Trophoblast cell (in vitro differentiated cells and primary cell): Measurements from ENCODE around the gene RPF1.

Experiments used
- DNase-seq, 2 donors: peaks; one replicate each; pipeline ENCODE4 v3.0.0-alpha.2; 2016
- H2AFZ ChIP-seq: 2 replicates; pipeline ENCODE4 v1.6.1; 2013; ENCODE audit warnings: low read length, moderate library complexity, mild to moderate bottlenecking; ENCODE audit not compliant: insufficient read depth, poor library complexity
- H2AK5ac ChIP-seq: 2 replicates; pipeline ENCODE4 v1.6.1; 2013; ENCODE audit warnings: mild to moderate bottlenecking, low read length
- H2BK120ac ChIP-seq: 2 replicates; pipeline ENCODE4 v1.6.1; 2013; ENCODE audit warnings: low read length, mild to moderate bottlenecking, moderate library complexity; ENCODE audit not compliant: insufficient read depth, poor library complexity
- H2BK12ac ChIP-seq: 2 replicates; pipeline ENCODE4 v1.6.1; 2013; ENCODE audit warnings: mild to moderate bottlenecking, low read length, moderate library complexity
- H2BK5ac ChIP-seq: 2 replicates; pipeline ENCODE4 v1.6.1; 2013; ENCODE audit warnings: low read length, low read depth, moderate library complexity, mild to moderate bottlenecking; ENCODE audit not compliant: poor library complexity
- H3K14ac ChIP-seq: 2 replicates; pipeline ENCODE4 v1.6.1; 2013; ENCODE audit warnings: mild to moderate bottlenecking, low read length
- H3K18ac ChIP-seq: 2 replicates; pipeline ENCODE4 v1.6.1; 2013; ENCODE audit warnings: mild to moderate bottlenecking, low read length
- H3K23ac ChIP-seq: 2 replicates; pipeline ENCODE4 v1.6.1; 2013; ENCODE audit warnings: low read length
- H3K27ac ChIP-seq: 2 replicates; pipeline ENCODE4 v1.5.1; 2013; ENCODE audit warnings: low read depth, mild to moderate bottlenecking, inconsistent platforms, low read length, moderate library complexity
- H3K27me3 ChIP-seq: 2 replicates; pipeline ENCODE4 v1.6.1; 2013; ENCODE audit warnings: inconsistent platforms, mild to moderate bottlenecking, low read length, moderate library complexity; ENCODE audit not compliant: insufficient read depth
- H3K36me3 ChIP-seq, 2 experiments: 1 replicate in 1 of 2; 2 replicates in 1 of 2; pipeline ENCODE4 v1.6.1; 2013; ENCODE audit warnings: low read length in 2 of 2, mild to moderate bottlenecking in 2 of 2, moderate library complexity in 1 of 2; ENCODE audit not compliant: insufficient read depth in 2 of 2, control insufficient read depth in 1 of 2
- H3K4ac ChIP-seq: 2 replicates; pipeline ENCODE4 v1.6.1; 2013; ENCODE audit warnings: low read depth, mild to moderate bottlenecking, low read length, moderate library complexity
- H3K4me1 ChIP-seq, 2 experiments: 1 replicate in 1 of 2; 2 replicates in 1 of 2; pipeline ENCODE4 v1.6.1; 2013; ENCODE audit warnings: low read length in 2 of 2, mild to moderate bottlenecking in 2 of 2, moderate library complexity in 1 of 2; ENCODE audit not compliant: insufficient read depth in 2 of 2, control insufficient read depth in 1 of 2
- H3K4me2 ChIP-seq: 2 replicates; pipeline ENCODE4 v1.6.1; 2013; ENCODE audit warnings: inconsistent platforms, mild to moderate bottlenecking, low read length, moderate library complexity
- H3K4me3 ChIP-seq: 2 replicates; pipeline ENCODE4 v1.5.1; 2013; ENCODE audit warnings: mild to moderate bottlenecking, low read depth, low read length, inconsistent platforms
- H3K79me1 ChIP-seq: one replicate; pipeline ENCODE4 v1.6.1; 2013; ENCODE audit warnings: low read length
- H3K79me2 ChIP-seq: 2 replicates; pipeline ENCODE4 v1.6.1; 2013; ENCODE audit warnings: low read length, mild to moderate bottlenecking; ENCODE audit not compliant: control insufficient read depth, insufficient read depth, poor library complexity
- H3K9ac ChIP-seq: 2 replicates; pipeline ENCODE4 v1.6.1; 2013; ENCODE audit warnings: mild to moderate bottlenecking, low read length
- H3K9me3 ChIP-seq: 2 replicates; pipeline ENCODE4 v1.6.1; 2013; ENCODE audit warnings: low read depth, mild to moderate bottlenecking, control low read depth, inconsistent platforms, low read length; ENCODE audit not compliant: insufficient read depth
- H4K12ac ChIP-seq: 2 replicates; pipeline ENCODE4 v1.6.1; 2013; ENCODE audit warnings: low read depth, mild to moderate bottlenecking, low read length, moderate library complexity
- H4K8ac ChIP-seq: 2 replicates; pipeline ENCODE4 v1.6.1; 2013; ENCODE audit warnings: low read depth, mild to moderate bottlenecking, low read length, moderate library complexity
- H4K91ac ChIP-seq: one replicate; pipeline ENCODE4 v1.6.1; 2013; ENCODE audit warnings: low read depth, mild to moderate bottlenecking, low read length, moderate library complexity
- WGBS: extraction: QIAGEN DNeasy Blood & Tissue Kit; methylation state at CpG from one replicate; pipeline ENCODE4 v1.1.7; 2013; ENCODE audit warnings: missing lambda C conversion rate; ENCODE audit not compliant: insufficient read length, insufficient coverage; ENCODE audit errors: extremely low coverage; 5-methylcytosine and 5-hydroxymethylcytosine counted together

Gene RPF1

GRCh38 chr1:84524590-84524989, 45.5 kb downstream of the RPF1 start:
- H3K79me1 ChIP-seq, result no peaks in the 10 kb centered on the region
- H3K79me2 ChIP-seq, result no peaks in the 10 kb centered on the region
- no peaks in the 10 kb centered on the region for H3K27me3 ChIP-seq
- no peak overlapping the region for H3K4ac ChIP-seq
- no peak overlapping the region for H3K4me2 ChIP-seq
- H3K9me3 ChIP-seq, result no peaks in the 10 kb centered on the region
- H3K18ac ChIP-seq, result no peak overlapping the region
- H3K36me3 ChIP-seq, result no peaks in the 10 kb centered on the region
- no peak overlapping the region for H2BK120ac ChIP-seq
- no peaks in the 10 kb centered on the region for H3K4me1 ChIP-seq
- no peak overlapping the region for H4K12ac ChIP-seq
- DNase-seq, result no peak
- H3K14ac ChIP-seq, result no peak overlapping the region
- no peak overlapping the region for H3K4me3 ChIP-seq
- no peak overlapping the region for H4K8ac ChIP-seq
- H3K9ac ChIP-seq, result no peak overlapping the region
- no peak overlapping the region for H3K23ac ChIP-seq
- H2AK5ac ChIP-seq, result no peak overlapping the region
- no peak overlapping the region for H4K91ac ChIP-seq
- no peak overlapping the region for H2BK5ac ChIP-seq
- H2AFZ ChIP-seq, result no peak overlapping the region
- H2BK12ac ChIP-seq, result no peak overlapping the region
- no peak overlapping the region for H3K27ac ChIP-seq

- DNase-seq, result no peak
- Histone ChIP-seq H3K4me3 (no peak overlapping the region), H4K12ac (no peak overlapping the region), H3K4me1 (no peaks in the 10 kb centered on the region), H3K4me2 (no peak overlapping the region), H3K14ac (no peak overlapping the region), H3K36me3 (no peaks in the 10 kb centered on the region), H3K79me2 (no peaks in the 10 kb centered on the region), H3K18ac (no peak overlapping the region), H3K27ac (no peak overlapping the region), H3K9ac (no peak overlapping the region), H2AK5ac (no peak overlapping the region), H3K79me1 (no peaks in the 10 kb centered on the region), H3K27me3 (no peaks in the 10 kb centered on the region), H2BK120ac (no peak overlapping the region), H3K23ac (no peak overlapping the region), H2BK5ac (no peak overlapping the region), H4K8ac (no peak overlapping the region), H3K9me3 (no peaks in the 10 kb centered on the region), H4K91ac (no peak overlapping the region), H2AFZ (no peak overlapping the region), H2BK12ac (no peak overlapping the region), H3K4ac (no peak overlapping the region)
- no CpG with 5 or more reads among the region's 1 CpG for WGBS
Measured at GRCh38 chr1:84525779-84526178, 46.7 kb downstream of the RPF1 start.

DNA sequence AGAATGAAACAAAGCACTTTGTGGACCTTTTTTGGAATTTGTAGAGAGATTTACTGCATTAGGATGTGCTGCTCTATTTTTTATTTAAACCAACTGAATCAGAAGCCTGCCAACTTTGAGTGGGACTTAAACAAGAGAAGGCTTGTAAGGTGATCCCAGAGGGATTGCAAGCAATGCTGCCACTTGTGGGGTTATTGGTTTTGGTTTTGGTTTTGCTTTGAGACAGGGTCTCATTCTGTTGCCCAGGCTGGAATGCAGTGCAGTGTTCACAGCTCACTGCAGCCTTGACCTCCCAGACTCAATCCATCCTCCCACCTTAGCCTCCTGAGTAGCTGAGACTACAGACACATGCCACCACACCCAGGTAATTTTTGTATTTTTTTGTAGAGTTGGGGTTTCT, 59.5 kb downstream of the RPF1 start:
- Histone ChIP-seq H3K79me1 (no peaks in the 10 kb centered on the region), H3K4ac (no peak overlapping the region), H3K27me3 (no peaks in the 10 kb centered on the region), H3K36me3 (peaks cover 0 to 2% of the 10 kb centered on the region in 2 experiments), H3K79me2 (no peaks in the 10 kb centered on the region), H4K12ac (no peak overlapping the region), H3K23ac (no peak overlapping the region), H3K4me2 (no peak overlapping the region), H3K18ac (no peak overlapping the region), H3K9ac (no peak overlapping the region), H3K27ac (no peak overlapping the region), H4K8ac (no peak overlapping the region), H2AK5ac (no peak overlapping the region), H2BK12ac (no peak overlapping the region), H2BK120ac (no peak overlapping the region), H4K91ac (no peak overlapping the region), H2BK5ac (no peak overlapping the region), H3K4me3 (no peak overlapping the region), H3K9me3 (no peaks in the 10 kb centered on the region), H3K14ac (no peak overlapping the region), H2AFZ (no peak overlapping the region), H3K4me1 (no peaks in the 10 kb centered on the region)
- DNase-seq, result no peak

DNA sequence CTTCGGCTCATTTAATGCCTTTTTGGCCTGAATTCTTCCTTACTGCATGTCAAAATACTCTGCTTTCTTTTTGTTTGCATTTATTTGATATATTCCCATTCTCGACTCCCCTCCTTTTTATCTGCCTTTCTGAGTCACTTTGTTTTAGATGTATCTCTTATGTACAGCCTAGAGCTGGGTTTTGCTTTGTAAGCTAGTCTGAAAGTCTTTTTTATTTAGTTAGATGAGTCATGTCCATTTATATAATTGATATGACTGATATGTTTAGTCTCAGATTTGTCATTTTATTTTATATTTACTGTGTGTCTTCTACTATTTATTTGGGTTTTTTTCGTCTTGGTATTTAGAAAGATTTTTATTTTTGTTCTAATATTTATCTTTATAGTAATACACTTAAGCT, 60.9 kb downstream of the RPF1 start:
- no peak overlapping the region for H2AK5ac ChIP-seq
- no peak overlapping the region for H3K27ac ChIP-seq
- DNase-seq, result no peak
- no peak overlapping the region for H3K18ac ChIP-seq
- H2BK120ac ChIP-seq, result no peak overlapping the region
- no peaks in the 10 kb centered on the region for H3K27me3 ChIP-seq
- H3K4ac ChIP-seq, result no peak overlapping the region
- H4K12ac ChIP-seq, result no peak overlapping the region
- H3K36me3 ChIP-seq, result peaks cover 0 to 2% of the 10 kb centered on the region in 2 experiments
- no peak overlapping the region for H3K9ac ChIP-seq
- no CpG with 5 or more reads among the region's 3 CpGs for WGBS
- no peak overlapping the region for H3K23ac ChIP-seq
- no peaks in the 10 kb centered on the region for H3K79me2 ChIP-seq
- H3K4me1 ChIP-seq, result no peaks in the 10 kb centered on the region
- H4K91ac ChIP-seq, result no peak overlapping the region
- no peak overlapping the region for H3K4me3 ChIP-seq
- no peak overlapping the region for H3K4me2 ChIP-seq
- no peak overlapping the region for H2BK12ac ChIP-seq
- H3K9me3 ChIP-seq, result no peaks in the 10 kb centered on the region
- no peak overlapping the region for H3K14ac ChIP-seq
- no peak overlapping the region for H2BK5ac ChIP-seq
- H3K79me1 ChIP-seq, result no peaks in the 10 kb centered on the region
- H2AFZ ChIP-seq, result no peak overlapping the region
- no peak overlapping the region for H4K8ac ChIP-seq

DNA sequence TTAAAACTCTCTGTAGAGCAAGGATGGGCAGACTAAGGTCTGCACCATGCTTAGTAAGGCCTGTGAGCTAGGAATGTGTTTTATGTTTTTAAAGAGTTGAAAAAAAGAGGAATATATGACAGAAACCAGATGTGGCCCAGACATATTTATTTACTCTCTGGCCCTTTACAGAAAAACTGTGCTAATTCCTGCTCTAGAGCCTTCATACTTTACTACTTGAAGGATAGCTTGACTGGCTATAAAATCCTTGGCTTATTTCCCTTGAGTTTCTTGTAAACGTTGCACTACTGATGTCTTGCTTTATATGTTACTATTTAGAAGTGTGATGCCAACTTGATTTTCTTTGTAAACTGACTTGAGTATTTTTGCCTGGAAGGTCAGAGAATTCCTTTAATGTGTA, 61.7 kb downstream of the RPF1 start:
- Histone ChIP-seq H3K4me2 (no peak overlapping the region), H3K79me2 (no peaks in the 10 kb centered on the region), H4K12ac (no peak overlapping the region), H3K27me3 (no peaks in the 10 kb centered on the region), H3K4me3 (no peak overlapping the region), H3K36me3 (peaks cover 0 to 2% of the 10 kb centered on the region in 2 experiments), H3K4ac (no peak overlapping the region), H2BK5ac (no peak overlapping the region), H2BK120ac (no peak overlapping the region), H3K18ac (no peak overlapping the region), H2AK5ac (no peak overlapping the region), H3K27ac (no peak overlapping the region), H3K9ac (no peak overlapping the region), H3K4me1 (no peaks in the 10 kb centered on the region), H2AFZ (no peak overlapping the region), H3K14ac (no peak overlapping the region), H4K91ac (no peak overlapping the region), H3K79me1 (no peaks in the 10 kb centered on the region), H2BK12ac (no peak overlapping the region), H3K23ac (no peak overlapping the region), H3K9me3 (no peaks in the 10 kb centered on the region), H4K8ac (no peak overlapping the region)
- no peak for DNase-seq
- WGBS, result no CpG with 5 or more reads among the region's 1 CpG
